ENCODE measurements around the gene ZNF423.

Gene ZNF423

GRCh38 chr16:49660626-49661025 lies 195.3 kb downstream of the ZNF423 start:
- no peak for DNase-seq

DNA sequence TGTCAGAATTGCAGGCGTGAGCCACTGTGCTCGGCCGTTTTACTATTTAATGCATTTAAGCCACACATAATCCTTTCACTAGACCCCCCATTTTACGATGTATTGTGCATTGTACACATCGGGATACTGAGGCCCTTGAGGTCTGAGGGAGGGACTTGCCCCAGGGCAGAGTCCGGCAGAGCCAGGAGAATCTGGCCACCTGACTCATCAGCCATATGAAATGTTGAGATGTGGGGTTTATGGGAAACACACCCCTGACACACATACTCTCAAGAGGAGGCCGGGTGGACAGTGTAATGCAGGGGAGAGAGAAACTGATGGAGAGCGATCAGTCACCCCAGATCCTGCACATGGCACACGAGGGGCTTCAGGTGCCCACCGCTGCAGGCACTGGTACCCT lies 196.6 kb downstream of the ZNF423 start:
- no peak for DNase-seq

GRCh38 chr16:49658531-49658930 lies 197.4 kb downstream of the ZNF423 start:
- DNase-seq = no peak

DNA sequence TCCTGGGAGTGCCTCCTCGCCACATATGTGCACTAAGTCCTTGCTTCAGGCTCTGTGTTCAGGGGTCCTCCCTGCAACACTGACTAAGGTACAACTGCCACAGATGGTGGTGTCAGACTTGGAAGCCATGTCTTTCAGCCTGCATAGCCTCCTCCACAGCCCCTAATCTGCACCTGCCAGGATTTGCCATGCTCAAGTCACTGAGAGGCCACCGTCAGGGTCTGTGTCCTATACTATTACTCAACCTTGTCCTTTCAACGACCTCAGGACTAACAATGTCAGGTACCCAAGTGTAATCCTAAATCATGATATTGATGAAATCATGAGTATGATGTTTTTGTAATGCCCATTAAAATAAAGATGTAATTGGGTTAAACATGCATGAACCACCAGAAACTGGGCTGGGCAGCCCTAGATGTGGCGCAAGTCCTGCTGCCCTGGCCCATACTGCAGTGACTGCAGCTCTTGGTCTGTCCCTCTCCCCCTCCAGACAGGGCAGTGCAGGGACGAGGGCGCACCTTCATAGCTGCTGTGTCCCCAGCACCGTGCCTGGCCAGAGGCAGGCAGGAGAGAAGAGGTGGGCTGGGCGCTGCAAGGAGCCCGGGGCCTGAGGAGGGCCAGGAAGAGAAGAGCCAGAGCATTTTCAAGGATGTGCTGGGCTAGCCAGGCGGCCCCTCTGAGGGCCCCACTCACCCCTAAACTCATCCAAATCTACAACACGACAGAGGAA lies 198.0 kb downstream of the ZNF423 start:
- DNase-seq = no peak

DNA sequence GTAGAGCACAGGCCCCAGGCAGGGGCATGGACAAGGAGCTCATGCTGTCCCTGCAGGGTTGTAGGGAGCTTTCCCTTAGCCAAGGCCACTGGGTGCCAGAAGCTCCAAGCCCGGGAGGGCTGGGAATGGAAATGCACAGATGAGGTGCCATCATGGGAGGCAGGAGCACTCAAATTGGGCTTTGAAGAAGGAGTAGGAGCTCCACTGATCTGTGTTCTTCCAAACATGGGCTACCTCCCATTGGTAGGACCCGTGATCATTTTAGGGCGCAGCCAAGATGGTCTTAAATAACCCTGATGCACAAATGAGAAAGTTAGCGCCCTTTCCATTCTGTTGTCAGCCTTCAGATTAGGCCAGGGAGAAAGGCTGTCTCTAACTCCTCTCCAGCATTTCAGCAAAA lies 201.5 kb downstream of the ZNF423 start:
- DNase-seq = no peak

- DNase-seq = no peak
Observed at GRCh38 chr16:49653577-49653976, 202.3 kb downstream of the ZNF423 start.

DNA sequence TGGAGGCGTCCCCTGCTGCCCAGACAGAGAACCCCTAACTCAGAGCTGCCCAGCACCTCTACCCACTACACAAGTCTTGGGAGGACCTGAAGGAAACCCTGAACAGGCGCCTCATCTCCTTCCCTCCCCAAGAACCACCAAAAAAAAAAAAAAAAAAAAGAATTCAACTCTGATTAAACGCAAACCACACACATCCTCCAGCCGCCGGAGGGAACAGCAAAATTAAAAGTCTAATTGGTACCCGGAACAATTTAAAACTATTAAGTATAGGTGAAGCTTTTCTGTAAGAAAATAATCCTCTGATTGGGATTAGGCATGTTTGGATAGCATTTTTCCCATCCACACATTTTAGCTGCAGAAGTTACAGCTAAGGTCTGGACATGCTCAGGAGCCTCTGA lies 202.7 kb downstream of the ZNF423 start:
- no peak for DNase-seq

DNA sequence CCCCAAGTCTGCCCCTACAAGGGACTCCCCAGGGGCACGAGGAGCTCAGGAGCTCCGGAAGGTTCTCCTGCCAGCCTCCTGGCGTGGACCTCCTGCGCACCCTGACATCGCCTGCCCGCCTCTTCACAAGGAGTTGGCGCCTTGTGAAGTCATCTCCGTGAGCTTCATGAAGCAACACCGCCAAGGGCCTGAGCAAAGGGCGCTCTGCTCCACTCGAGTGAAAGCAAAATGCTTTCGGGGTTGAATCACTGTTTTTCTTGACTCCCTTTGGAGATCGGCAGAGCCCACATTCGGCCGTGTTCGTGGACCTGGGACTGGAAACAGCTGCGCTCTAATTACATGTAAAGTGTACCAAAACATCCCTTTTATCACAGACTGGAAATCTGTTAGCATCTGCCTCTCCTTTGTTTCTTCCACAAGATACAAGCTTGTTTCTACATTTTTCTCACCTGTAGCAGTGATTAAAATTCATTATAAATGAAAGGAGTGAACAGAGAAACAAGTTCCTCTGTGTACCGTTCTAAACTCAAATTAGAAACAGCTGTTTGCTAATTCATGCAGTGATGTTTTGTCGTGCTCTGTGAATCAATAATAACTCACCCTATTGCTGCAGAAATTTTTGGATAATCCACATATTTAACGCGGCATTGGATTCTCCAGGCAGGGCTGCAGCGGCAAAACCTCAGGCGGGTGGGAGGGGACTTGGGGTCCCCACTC lies 203.3 kb downstream of the ZNF423 start:
- peak; percentile 9 for DNase-seq

DNA sequence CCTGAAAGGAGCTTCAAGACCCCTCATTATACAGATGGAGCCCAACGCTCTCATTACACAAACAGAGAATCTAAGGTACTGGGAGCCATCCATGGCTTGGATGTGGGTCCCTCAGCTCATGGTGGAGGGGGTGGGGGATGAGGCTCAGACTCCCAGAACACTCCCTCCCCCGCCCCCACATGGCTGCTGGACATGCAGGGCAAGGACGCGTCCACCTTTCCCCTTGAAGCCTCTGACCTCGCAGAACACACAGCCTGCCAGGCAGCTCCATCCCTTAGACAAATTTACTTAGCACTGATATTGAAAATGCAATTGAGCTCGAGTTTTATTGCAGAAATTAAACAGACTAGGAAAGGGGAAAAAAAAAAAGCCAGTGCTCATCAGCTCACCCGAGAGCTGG lies 203.9 kb downstream of the ZNF423 start:
- DNase-seq = no peak

DNA sequence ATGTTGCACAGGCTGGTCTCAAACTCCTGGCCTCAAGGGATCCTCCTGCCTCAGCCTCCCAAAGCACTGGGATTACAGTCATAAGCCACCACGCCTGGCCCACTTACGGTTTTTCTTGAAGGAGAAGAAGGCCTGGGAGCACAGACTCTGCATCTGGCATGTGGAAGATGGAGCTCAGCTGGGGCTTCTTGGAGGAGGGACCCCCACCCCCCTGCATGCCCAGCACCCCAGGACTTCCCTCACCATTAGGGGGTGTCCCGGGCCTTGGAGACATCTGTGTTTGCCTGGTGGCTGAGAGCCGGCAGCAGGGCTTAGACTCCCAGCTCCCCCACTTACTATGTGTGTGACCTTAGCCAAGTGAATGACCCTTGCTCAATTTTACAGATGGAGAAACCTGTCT lies 204.7 kb downstream of the ZNF423 start:
- DNase-seq = no peak

DNA sequence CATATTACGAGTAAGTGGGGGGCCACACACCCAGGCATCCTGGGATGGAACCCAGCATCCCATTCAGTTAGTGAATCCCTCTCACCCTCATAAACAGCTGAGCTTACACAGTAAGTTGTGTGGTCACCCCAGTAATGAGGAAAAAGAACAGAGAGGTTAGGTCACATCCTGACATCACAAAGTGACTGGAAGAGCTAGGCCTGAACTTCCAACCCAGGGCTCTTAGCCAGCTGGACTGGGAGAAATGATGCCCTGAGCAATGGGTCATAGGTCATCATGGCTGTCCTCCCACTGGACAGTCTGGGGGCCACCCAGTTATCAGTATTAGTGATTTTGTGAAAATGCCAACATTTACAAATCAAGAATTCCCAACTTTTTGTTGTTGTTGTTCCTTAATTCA lies 205.3 kb downstream of the ZNF423 start:
- DNase-seq = no peak

DNA sequence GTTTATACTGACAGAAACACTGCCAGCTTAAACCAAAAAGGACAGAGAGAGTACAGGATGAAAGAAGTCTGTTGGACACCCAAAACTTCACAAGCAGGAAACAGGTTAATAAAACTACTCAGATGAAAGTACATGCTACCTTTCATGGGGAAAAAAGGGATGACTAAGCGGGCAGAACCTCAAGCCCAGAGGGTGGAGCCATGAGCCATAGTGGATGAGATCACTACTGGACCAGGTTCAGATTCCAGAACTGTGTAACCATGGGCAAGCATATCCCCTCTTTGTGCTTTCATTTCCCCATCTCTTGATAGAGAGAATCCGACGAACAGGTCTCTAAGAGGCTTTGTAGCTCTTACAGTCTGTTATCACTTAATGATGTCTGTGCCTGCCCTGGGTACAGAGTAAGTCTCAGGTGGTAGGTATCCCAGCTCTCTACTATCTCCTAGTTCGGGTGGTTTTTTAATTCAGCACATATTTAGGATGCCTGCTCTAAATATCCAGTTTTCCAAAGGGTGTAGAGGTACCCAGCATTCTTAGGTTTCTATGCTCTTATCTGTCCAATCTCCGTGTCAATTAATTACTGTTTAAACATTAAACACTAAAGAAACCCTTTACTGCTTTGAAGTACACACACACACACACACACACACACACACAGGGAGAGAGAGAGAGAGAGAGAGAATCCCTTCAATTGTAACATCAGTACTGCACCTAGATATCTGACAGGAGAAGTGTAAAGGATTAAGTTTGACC lies 206.7 kb downstream of the ZNF423 start:
- DNase-seq = no peak

DNA sequence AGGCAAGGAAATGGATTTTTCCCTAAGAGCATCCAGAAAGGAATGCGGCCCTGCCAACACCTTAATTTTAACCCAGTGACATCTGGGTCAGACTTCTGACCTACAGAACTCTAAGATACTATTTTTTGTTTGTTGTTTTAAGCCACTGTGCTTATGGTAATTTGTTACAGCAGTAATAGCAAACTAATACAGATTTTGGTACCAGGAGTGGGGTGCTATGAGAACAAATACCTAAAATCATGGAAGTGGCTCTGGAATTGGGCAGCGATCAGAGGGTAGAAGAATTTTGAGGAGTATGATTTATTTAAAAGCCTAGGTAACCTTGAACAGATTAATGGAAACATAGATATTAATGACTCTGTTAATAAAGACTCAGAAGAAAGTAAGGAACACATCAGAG lies 208.2 kb downstream of the ZNF423 start:
- no peak for DNase-seq

GRCh38 chr16:49645263-49645662 lies 210.6 kb downstream of the ZNF423 start:
- DNase-seq = no peak

DNA sequence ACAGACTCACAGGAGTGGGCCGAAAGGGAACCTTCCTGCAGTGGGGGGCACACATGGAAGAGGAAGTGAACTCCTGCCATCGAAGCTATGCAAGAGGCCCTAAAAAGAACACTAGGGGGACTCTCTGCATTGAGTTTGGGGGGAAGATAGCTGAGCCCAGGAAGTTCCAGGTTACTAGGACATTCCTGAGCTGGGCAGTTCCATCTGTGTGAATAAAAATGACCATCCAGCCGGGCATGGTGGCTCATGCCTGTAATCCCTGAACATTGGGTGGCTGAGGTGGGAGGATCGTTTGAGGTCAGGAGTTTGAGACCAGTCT lies 211.8 kb downstream of the ZNF423 start:
- DNase-seq = no peak

DNA sequence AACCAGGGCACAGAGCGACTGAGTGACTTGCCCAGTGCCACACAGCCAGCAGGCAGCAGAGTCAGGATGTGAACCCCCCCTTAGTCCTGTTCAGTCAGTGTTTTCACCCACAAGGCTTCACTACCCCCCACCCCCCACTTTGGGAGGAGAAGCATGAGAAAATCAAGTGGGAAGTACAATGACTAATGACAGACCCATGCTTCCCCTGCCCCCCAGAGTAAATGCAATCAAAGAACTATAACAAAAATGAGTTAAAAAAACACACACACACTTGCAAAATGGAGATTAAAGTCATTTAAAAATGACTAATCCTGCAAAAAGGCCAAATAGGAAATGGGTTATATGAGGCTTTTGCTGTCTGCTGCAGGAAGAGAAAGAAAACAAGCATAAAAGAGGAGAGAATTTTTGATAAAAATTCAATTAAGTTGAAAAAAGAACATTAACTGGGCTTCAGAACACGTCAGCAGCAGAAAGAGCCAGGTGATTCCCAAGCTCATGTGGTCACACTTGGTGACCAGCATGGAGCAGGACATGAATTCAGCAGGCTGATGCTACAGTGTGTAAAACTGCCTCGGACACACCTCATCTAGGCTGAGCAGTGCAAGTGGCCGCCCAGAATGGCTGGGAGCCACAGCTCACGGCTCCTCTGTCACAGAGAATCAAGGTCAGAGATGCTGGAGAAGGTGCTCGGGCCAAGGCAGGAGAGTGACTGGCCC lies 212.3 kb downstream of the ZNF423 start:
- DNase-seq = no peak

GRCh38 chr16:49641250-49641649 lies 214.7 kb downstream of the ZNF423 start:
- DNase-seq = no peak

DNA sequence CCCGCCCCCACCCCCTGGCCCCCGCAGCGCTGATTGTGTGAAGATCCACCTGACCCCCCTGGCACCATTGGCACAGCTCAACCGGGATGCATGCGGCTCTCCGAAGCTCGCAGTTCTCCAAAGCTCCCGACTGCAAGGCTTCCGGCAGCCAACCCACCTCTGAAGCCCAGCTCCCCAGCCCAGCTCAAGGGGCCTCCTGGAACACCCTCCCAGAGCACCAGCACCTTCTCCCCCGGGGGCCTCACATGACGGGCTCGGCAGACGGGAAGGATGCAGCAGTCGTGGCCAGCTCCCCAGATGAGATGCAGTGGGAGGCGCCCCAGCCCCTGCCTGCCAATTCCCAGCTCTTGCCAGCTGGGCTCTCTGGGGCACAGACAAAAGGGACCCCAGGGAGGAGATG lies 215.3 kb downstream of the ZNF423 start:
- no peak for DNase-seq

GRCh38 chr16:49639739-49640431 lies 216.0 kb downstream of the ZNF423 start:
- DNase-seq = peak; percentile 17

DNA sequence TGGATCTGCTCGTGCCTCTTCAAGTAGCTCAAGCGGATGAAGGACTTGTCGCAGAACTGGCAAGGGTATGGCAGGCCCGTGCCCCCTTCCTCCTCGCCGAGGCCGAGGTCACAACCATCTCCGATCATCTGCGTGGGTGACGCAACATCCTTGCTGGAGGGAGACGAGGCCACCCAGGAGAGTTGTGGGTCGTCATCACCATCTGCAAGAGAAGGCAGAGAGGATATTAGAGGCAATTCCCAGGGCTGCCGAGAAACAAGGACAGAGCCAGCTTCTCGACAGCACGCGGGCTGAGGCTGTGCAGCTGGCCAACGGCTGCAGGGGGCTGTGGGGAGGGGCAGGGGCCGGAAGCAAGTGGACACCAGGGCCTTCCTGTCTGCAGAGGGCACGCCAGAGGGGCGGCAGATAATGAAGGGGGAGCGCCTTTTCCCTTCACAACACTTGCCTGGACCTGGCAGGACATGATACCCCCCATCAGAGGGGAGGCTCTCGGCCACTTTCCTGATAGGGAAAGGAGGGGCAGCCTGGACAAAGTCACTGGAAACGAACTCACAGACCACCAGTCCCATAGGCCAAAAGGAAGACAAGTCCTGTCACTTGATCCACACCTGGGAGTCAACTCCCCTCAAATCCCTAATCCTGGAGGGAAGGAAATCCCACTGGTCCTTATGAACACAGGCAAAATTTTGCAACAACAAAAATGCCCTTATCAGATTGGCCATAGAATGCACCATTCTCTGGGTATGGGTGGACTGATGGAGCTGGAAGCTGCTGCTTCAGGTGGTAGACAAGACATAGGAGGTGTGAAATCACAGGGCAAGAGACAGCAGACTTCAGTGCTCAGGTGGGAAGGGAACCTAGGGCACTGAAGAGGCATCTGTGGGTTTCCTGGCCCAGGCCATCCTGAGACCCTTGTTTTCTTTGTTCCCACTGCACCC lies 217.0 kb downstream of the ZNF423 start:
- no peak for DNase-seq

DNA sequence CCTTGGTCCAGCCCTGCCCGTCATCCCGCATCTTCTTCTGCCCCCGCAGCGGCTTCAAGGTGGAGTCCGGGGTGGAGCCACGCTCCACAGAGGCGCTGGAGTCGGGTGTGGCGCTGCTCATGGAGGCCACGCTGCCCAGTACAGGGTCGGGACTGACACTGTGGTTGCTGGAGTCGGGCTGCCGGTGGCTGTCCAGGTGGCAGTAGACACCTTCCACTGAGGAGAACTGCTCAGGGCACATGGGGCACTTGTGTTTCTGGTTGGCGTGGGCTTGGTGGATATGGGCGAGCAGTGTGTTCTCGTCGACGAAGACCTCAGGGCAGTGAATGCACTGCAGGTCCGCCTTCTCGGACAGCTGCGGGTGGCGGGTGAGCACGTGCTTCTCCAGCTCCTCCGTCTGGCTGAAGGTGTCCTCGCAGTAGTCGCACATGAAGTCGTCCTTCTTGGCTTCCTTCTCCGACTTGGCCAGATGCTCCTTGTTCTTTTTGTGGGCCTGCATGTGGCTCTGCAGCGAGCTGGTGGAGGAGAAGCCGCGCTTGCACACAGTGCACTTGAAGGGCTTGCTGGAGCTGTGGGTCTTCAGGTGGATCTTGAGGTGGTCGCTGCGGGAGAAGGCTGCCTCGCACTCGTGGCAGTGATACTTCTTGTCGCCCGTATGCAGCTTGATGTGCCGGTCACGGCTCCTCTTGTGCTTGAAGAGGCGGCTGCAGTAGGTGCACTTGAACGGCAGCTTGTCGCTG lies 217.8 kb downstream of the ZNF423 start:
- DNase-seq = no peak
